WTC11 (cell line): ENCODE results near the gene SPRY1. TPM values are rescaled to one million over a fixed set of nuclear protein-coding genes. Genes with fewer than 3 reads are reported as not detected.

Experiments
- ATAC-seq: fragments of 200-7000 bp; cut with Tn5 transposase; 2 replicates; pipeline ENCODE4 v1.10.0; 2021; ENCODE audit warnings: mild to moderate bottlenecking, moderate library complexity
- CTCF ChIA-PET: fragments of 300-600 bp; sonication (Branson Sonifier 250); formaldehyde crosslinking; loops from one replicate; lab custom pipeline; 2021; ENCODE audit warnings: antibody characterized with exemption; lab: Charles Lee
- POLR2A ChIA-PET: fragments of 350-600 bp; sonication (Branson Sonifier 250); formaldehyde crosslinking; loops from one replicate; lab custom pipeline; 2021; ENCODE audit warnings: antibody characterized with exemption; lab: Charles Lee
- DNase-seq: peaks from one replicate; pipeline ENCODE4 v3.0.0; 2021; ENCODE audit warnings: low spot score
- H3K27ac Mint-ChIP-seq: 2 replicates; pipeline ENCODE4 v1.8.0; 2021; ENCODE audit warnings: mixed read lengths
- H3K27me3 Mint-ChIP-seq: 2 replicates; pipeline ENCODE4 v1.8.0; 2021; ENCODE audit warnings: low read depth, mild to moderate bottlenecking, moderate library complexity, mixed read lengths
- H3K36me3 Mint-ChIP-seq: 2 replicates; pipeline ENCODE4 v1.8.0; 2021; ENCODE audit warnings: mixed read lengths
- H3K4me1 Mint-ChIP-seq: 2 replicates; pipeline ENCODE4 v1.8.0; 2022; ENCODE audit warnings: mixed read lengths
- H3K4me3 Mint-ChIP-seq: 2 replicates; pipeline ENCODE4 v1.8.0; 2021; ENCODE audit warnings: mild to moderate bottlenecking, moderate library complexity, mixed read lengths
- H3K9me3 Mint-ChIP-seq: 2 replicates; pipeline ENCODE4 v1.8.0; 2021; ENCODE audit warnings: mixed read lengths
- ATF1 ChIP-seq: sonication (generic); formaldehyde crosslinking; IDR thresholded peaks from 2 replicates; pipeline ENCODE4 v1.8.1; 2023; ENCODE audit warnings: mild to moderate bottlenecking, moderate library complexity, missing genetic modification reagents
- ATF3 ChIP-seq: sonication (generic); formaldehyde crosslinking; conservative IDR thresholded peaks from 2 replicates; pipeline ENCODE4 v1.8.1; 2022; ENCODE audit warnings: mild to moderate bottlenecking, missing genetic modification reagents
- EMX1 ChIP-seq: fragments of 250-450 bp; sonication (Bioruptor Pico); IDR thresholded peaks from 2 replicates; pipeline ENCODE4 v1.8.0; 2021; ENCODE audit warnings: mild to moderate bottlenecking
- FOXK1 ChIP-seq: sonication (generic); formaldehyde crosslinking; IDR thresholded peaks from 2 replicates; pipeline ENCODE4 v1.8.0; 2022; ENCODE audit warnings: mild to moderate bottlenecking, moderate library complexity, missing genetic modification reagents
- GRHL2 ChIP-seq: fragments of 250-450 bp; sonication (Bioruptor Pico); IDR thresholded peaks from 2 replicates; pipeline ENCODE4 v1.8.0; 2022; ENCODE audit warnings: mild to moderate bottlenecking, moderate library complexity; ENCODE audit not compliant: insufficient replicate concordance, severe bottlenecking
- MXD4 ChIP-seq: fragments of 250-450 bp; sonication (Bioruptor Pico); IDR thresholded peaks from 2 replicates; pipeline ENCODE4 v1.8.0; 2021; ENCODE audit warnings: mild to moderate bottlenecking, moderate library complexity, borderline replicate concordance
- NFE2L1 ChIP-seq: sonication (generic); formaldehyde crosslinking; IDR thresholded peaks from 2 replicates; pipeline ENCODE4 v1.8.1; 2023; ENCODE audit warnings: missing genetic modification reagents
- NR2C2 ChIP-seq: sonication (generic); formaldehyde crosslinking; IDR thresholded peaks from 2 replicates; pipeline ENCODE4 v1.8.0; 2022; ENCODE audit warnings: mild to moderate bottlenecking, missing genetic modification reagents
- OVOL2 ChIP-seq: fragments of 250-450 bp; sonication (Bioruptor Pico); IDR thresholded peaks from 2 replicates; pipeline ENCODE4 v1.9.0; 2021; ENCODE audit warnings: mild to moderate bottlenecking, borderline replicate concordance
- SMAD3 ChIP-seq: sonication (generic); formaldehyde crosslinking; IDR thresholded peaks from 2 replicates; pipeline ENCODE4 v1.8.0; 2022; ENCODE audit warnings: missing genetic modification reagents, mild to moderate bottlenecking, borderline replicate concordance
- ZNF121 ChIP-seq: sonication (generic); formaldehyde crosslinking; IDR thresholded peaks from 2 replicates; pipeline ENCODE4 v1.8.0; 2023; ENCODE audit warnings: missing genetic modification reagents
- ZNF232 ChIP-seq: sonication (generic); formaldehyde crosslinking; IDR thresholded peaks from 2 replicates; pipeline ENCODE4 v1.8.0; 2022; ENCODE audit warnings: mild to moderate bottlenecking, missing genetic modification reagents
- ZNF396 ChIP-seq: fragments of 250-450 bp; sonication (Bioruptor Pico); IDR thresholded peaks from 2 replicates; pipeline ENCODE4 v1.8.0; 2021; ENCODE audit warnings: mild to moderate bottlenecking, moderate library complexity, borderline replicate concordance
- ZNF416 ChIP-seq: fragments of 250-450 bp; sonication (Bioruptor Pico); IDR thresholded peaks from 2 replicates; pipeline ENCODE4 v1.9.0; 2021; ENCODE audit warnings: mild to moderate bottlenecking, inconsistent platforms
- total RNA-seq: library from RNA; stranded (reverse); gene quantifications from 3 replicates; pipeline ENCODE4 v1.2.3, GENCODE V29; 2021
- TF ChIP-seq, protein P1 (sequence below): sonication (generic); formaldehyde crosslinking; IDR thresholded peaks from 2 replicates; pipeline ENCODE4 v1.8.1; 2023; ENCODE audit warnings: mild to moderate bottlenecking, missing genetic modification reagents, moderate library complexity
- TF ChIP-seq, protein P2 (sequence below): sonication (generic); formaldehyde crosslinking; IDR thresholded peaks from 2 replicates; pipeline ENCODE4 v1.8.1; 2022; ENCODE audit warnings: low read depth, missing genetic modification reagents, borderline replicate concordance
- TF ChIP-seq, protein P3 (sequence below): sonication (generic); formaldehyde crosslinking; IDR thresholded peaks from 2 replicates; pipeline ENCODE4 v1.8.1; 2022; ENCODE audit warnings: missing genetic modification reagents, borderline replicate concordance
- TF ChIP-seq, protein P4 (sequence below): sonication (generic); formaldehyde crosslinking; IDR thresholded peaks from 2 replicates; pipeline ENCODE4 v1.8.0; 2023; ENCODE audit warnings: missing genetic modification reagents
- TF ChIP-seq, protein P5 (sequence below): sonication (generic); formaldehyde crosslinking; IDR thresholded peaks from 2 replicates; pipeline ENCODE4 v1.8.1; 2022; ENCODE audit warnings: low read depth, mild to moderate bottlenecking, moderate library complexity, missing genetic modification reagents, borderline replicate concordance
- TF ChIP-seq, protein P6 (sequence below): sonication (generic); formaldehyde crosslinking; IDR thresholded peaks from 2 replicates; pipeline ENCODE4 v1.8.0; 2023; ENCODE audit warnings: missing genetic modification reagents, mild to moderate bottlenecking, borderline replicate concordance

The SPRY1 gene
- total RNA-seq, 1 experiment from 2014 or later: 107 TPM

DNA sequence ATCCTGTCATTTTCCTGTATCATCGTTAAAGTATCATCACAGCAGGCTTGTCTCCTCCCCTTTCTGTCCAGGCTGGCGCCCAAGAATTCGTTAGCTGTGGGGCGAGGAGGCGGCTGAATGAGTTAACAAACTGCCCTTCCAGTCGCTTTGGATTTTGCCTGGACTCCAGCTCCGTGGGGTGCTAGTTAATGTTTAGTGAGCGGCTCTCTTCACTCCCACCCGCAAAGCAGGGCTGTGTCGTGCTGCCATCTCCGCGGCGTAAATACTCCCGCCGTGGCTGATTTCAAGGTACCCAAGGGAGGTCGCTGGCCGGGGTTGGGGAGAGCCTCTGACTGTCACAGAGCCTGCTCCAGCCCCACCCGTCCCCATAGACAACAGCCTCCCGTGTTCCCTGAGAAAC lies 44.9 kb upstream of the SPRY1 start (continued):
- TF ChIP-seq, protein P1, sequence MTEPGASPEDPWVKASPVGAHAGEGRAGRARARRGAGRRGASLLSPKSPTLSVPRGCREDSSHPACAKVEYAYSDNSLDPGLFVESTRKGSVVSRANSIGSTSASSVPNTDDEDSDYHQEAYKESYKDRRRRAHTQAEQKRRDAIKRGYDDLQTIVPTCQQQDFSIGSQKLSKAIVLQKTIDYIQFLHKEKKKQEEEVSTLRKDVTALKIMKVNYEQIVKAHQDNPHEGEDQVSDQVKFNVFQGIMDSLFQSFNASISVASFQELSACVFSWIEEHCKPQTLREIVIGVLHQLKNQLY: no peak
- TF ChIP-seq, protein P2, sequence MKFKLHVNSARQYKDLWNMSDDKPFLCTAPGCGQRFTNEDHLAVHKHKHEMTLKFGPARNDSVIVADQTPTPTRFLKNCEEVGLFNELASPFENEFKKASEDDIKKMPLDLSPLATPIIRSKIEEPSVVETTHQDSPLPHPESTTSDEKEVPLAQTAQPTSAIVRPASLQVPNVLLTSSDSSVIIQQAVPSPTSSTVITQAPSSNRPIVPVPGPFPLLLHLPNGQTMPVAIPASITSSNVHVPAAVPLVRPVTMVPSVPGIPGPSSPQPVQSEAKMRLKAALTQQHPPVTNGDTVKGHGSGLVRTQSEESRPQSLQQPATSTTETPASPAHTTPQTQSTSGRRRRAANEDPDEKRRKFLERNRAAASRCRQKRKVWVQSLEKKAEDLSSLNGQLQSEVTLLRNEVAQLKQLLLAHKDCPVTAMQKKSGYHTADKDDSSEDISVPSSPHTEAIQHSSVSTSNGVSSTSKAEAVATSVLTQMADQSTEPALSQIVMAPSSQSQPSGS (CRISPR knock-in tag): no peak
- TF ChIP-seq, protein P3, sequence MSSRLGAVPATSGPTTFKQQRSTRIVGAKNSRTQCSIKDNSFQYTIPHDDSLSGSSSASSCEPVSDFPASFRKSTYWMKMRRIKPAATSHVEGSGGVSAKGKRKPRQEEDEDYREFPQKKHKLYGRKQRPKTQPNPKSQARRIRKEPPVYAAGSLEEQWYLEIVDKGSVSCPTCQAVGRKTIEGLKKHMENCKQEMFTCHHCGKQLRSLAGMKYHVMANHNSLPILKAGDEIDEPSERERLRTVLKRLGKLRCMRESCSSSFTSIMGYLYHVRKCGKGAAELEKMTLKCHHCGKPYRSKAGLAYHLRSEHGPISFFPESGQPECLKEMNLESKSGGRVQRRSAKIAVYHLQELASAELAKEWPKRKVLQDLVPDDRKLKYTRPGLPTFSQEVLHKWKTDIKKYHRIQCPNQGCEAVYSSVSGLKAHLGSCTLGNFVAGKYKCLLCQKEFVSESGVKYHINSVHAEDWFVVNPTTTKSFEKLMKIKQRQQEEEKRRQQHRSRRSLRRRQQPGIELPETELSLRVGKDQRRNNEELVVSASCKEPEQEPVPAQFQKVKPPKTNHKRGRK (CRISPR knock-in tag): no peak
- no peak for TF ChIP-seq ATF3 (CRISPR knock-in tag)
- no peak for TF ChIP-seq FOXK1 (CRISPR knock-in tag)
- TF ChIP-seq NFE2L1 (CRISPR knock-in tag): no peak
- no peak for TF ChIP-seq EMX1 (CRISPR knock-in tag)
- TF ChIP-seq, protein P4, sequence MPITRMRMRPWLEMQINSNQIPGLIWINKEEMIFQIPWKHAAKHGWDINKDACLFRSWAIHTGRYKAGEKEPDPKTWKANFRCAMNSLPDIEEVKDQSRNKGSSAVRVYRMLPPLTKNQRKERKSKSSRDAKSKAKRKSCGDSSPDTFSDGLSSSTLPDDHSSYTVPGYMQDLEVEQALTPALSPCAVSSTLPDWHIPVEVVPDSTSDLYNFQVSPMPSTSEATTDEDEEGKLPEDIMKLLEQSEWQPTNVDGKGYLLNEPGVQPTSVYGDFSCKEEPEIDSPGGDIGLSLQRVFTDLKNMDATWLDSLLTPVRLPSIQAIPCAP (CRISPR knock-in tag): no peak
- no peak for TF ChIP-seq ZNF396 (CRISPR knock-in tag)

GRCh38 chr4:123352240-123352945 lies 44.2 kb upstream of the SPRY1 start:
- TF ChIP-seq ZNF232 (CRISPR knock-in tag) (no peak), FOXK1 (CRISPR knock-in tag) (no peak), ZNF121 (CRISPR knock-in tag) (no peak), MXD4 (no peak), ZNF416 (CRISPR knock-in tag) (no peak), OVOL2 (CRISPR knock-in tag) (no peak), GRHL2 (CRISPR knock-in tag) (no peak), SMAD3 (CRISPR knock-in tag) (no peak), NR2C2 (CRISPR knock-in tag) (no peak), ATF1 (CRISPR knock-in tag) (no peak), NFE2L1 (CRISPR knock-in tag) (no peak)
- TF ChIP-seq, protein P5, sequence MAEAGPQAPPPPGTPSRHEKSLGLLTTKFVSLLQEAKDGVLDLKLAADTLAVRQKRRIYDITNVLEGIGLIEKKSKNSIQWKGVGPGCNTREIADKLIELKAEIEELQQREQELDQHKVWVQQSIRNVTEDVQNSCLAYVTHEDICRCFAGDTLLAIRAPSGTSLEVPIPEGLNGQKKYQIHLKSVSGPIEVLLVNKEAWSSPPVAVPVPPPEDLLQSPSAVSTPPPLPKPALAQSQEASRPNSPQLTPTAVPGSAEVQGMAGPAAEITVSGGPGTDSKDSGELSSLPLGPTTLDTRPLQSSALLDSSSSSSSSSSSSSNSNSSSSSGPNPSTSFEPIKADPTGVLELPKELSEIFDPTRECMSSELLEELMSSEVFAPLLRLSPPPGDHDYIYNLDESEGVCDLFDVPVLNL: no peak
- TF ChIP-seq, protein P6, sequence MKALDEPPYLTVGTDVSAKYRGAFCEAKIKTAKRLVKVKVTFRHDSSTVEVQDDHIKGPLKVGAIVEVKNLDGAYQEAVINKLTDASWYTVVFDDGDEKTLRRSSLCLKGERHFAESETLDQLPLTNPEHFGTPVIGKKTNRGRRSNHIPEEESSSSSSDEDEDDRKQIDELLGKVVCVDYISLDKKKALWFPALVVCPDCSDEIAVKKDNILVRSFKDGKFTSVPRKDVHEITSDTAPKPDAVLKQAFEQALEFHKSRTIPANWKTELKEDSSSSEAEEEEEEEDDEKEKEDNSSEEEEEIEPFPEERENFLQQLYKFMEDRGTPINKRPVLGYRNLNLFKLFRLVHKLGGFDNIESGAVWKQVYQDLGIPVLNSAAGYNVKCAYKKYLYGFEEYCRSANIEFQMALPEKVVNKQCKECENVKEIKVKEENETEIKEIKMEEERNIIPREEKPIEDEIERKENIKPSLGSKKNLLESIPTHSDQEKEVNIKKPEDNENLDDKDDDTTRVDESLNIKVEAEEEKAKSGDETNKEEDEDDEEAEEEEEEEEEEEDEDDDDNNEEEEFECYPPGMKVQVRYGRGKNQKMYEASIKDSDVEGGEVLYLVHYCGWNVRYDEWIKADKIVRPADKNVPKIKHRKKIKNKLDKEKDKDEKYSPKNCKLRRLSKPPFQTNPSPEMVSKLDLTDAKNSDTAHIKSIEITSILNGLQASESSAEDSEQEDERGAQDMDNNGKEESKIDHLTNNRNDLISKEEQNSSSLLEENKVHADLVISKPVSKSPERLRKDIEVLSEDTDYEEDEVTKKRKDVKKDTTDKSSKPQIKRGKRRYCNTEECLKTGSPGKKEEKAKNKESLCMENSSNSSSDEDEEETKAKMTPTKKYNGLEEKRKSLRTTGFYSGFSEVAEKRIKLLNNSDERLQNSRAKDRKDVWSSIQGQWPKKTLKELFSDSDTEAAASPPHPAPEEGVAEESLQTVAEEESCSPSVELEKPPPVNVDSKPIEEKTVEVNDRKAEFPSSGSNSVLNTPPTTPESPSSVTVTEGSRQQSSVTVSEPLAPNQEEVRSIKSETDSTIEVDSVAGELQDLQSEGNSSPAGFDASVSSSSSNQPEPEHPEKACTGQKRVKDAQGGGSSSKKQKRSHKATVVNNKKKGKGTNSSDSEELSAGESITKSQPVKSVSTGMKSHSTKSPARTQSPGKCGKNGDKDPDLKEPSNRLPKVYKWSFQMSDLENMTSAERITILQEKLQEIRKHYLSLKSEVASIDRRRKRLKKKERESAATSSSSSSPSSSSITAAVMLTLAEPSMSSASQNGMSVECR (CRISPR knock-in tag): no peak
- H3K27ac Mint-ChIP-seq: no peak overlapping the region
- POLR2A ChIA-PET: interaction anchor here (0.6 kb wide), 1 partner anchor 209 kb away, joined by 7 read pairs; no protein-coding TSS in a partner anchor
- H3K27me3 Mint-ChIP-seq: no peaks in the 10 kb centered on the region; the same call in 1 of the 2 replicates
- DNase-seq (no peak), ATAC-seq (no peak)
- CTCF ChIA-PET: no interaction called here
- H3K4me1 Mint-ChIP-seq: peaks cover 23% of the 10 kb centered on the region
- H3K4me3 Mint-ChIP-seq: no peak overlapping the region
- H3K9me3 Mint-ChIP-seq: no peaks in the 10 kb centered on the region
- H3K36me3 Mint-ChIP-seq: no peaks in the 10 kb centered on the region
